GM19238 (cell line): Measurements from ENCODE around the gene PTPRR.

Source experiments
- DNase-seq: peaks from one replicate; pipeline ENCODE4 v3.0.0; 2011; ENCODE audit warnings: low spot score; ENCODE audit not compliant: insufficient read length

The PTPRR gene

DNA sequence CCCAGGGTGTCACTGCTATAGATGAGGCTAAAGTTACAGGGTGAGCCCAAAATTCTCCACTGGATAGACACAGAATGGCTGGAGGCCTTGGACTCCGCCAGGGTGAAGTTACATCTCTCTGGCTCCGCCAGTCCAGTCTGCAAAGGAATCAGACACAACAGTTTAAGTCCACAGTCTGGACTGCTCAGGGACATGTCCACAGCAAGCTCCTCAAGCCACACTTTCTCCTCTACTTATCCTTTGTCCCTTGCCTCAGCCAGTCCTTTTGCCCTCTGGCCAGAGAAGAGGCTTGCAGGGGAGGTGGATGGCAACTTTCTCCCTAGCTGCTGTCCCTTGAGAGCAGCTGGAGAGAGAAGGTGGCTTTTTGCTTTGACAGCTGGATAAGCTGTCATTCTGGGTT lies 311.3 kb downstream of the PTPRR start:
- DNase-seq: no peak

DNA sequence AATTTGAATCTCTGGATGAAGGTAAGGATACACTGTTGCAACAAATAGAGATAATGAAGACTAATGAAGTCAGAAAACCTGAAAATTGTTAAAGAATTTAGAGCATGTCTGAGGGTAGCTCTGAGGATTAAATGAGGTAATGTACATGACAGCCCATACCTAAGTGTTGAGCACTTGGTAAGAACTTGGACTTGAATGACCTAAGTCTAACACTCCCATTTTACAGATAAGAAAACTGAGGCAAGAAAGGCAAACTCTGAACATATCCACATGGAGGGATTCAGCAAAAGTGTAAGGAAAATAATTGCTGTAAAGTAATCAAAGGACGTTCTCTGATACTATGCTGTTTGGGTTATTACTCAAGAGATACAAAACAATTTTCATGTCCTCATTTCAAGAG lies 312.4 kb downstream of the PTPRR start:
- no peak for DNase-seq

DNA sequence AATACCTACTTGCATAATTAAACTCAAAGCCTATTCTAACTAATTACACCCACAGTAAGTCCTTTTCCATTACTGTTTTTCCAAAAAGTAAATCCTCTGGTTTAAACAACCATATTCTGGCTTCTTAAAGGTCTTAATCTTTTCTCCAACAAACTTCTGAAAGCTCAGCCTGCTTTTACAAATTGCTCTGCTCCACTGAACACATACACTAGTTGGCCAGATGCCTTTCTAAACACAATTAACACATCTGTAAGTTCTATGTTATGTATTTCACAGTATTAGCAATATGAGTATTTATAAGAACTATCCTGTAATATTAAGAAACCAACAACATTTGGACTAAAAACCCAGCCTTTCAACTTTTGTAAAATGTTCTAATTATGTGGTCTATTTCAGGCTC lies 313.4 kb downstream of the PTPRR start:
- DNase-seq: no peak

DNA sequence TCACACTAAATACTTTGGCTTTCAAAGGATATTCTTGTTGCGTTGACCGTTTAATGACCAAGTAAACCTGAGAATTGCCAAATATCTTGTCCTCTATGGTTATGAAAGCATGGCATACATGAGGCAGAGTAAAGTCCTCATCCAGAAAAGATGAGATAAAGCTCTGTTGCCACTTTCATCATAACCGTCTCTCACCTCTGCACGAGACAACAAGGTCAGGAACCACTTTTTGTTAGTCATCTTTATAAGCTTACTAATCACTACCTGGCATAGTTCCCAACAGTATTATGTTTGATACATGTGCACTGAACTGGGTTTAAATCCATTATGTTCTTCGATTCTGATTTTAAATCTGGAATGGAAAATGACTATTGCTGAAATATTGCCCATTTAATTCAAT lies 314.6 kb downstream of the PTPRR start:
- no peak for DNase-seq

DNA sequence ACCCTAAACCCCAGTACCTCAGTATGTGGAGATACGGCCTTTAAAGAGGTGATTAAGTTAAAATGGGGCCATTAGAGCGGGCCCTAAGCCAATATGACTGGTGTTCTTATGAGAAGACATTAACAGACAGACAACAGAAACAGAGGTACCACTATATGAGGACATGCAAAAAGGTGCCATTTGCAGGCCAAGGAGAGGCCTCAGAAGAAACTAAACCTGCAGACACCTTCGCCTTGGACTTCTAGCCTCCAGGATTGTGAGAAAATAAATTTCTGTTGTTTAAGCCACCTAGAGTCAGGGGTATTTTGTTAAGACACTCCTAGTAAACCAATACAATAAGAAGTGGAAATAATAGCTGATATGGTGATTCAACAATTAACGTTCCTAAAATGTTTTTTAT lies 315.9 kb downstream of the PTPRR start:
- no peak for DNase-seq

DNA sequence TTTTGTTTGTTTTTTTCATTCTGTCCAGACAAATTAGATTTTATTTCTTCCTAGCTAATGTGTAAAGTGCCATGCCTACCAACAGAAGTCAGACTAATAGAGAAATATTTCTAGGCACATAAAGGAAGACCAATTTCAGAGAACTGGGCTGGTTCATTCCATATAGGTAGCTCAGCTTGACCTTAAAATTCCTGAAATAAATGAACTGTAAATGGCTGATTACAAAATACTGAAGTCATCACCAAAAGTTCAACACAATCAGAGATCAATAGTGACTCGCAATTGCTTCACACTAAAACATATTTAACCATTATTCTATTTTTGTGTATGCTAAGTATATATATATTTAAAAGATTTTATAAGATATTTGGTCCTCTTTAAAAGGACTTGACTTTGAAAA lies 317.5 kb downstream of the PTPRR start:
- no peak for DNase-seq

DNA sequence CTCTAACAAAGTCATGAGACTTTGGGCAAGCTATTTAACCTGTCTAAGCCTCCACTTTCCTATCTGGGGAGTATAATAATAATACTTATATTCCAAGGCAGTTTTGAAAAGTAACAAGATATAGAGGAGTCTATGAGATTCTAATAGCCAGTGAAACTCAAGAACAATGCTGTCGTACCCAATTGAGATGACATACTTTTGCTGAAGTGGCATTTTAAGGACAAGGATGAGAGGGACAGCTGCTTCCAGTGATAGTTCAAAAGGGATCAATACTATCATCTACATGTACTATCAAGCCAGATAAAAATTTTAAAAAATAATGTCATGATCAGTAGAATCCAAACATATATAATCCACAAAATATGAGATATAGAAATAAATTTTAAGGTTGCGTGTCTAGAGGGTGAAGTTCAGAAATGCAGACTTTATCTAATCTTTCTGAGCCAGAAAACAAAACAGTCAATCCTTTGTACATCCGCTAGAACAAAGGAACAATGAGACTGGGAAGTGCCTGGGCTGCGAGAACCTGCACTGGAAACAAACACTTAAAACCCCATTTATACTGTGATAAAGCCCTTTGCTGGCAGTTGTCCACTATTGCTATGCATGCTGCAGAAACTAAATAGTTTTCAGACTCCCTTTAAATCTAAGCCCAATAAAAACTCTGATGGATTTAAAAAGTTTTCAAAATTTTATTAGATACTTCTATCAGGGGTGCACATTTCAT lies 321.9 kb downstream of the PTPRR start:
- DNase-seq: no peak

DNA sequence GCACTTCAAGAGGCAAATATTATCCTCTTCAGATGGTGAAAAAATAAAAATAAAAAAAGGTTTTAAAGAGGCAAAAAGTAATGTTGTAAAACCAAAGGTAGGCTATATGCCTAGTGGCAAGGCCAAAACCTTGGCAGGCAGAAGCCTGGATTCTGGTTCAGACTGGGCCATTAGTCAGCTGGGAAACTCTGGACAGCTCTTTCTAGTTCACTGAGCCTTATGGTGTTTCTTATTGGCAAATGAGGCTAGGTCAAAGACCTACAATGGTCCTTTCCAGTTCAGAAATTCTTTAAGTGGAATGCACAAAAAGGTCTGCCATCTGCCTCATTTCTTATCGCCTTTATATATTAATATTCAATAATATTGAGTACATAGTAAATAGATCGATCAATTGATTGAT lies 327.9 kb downstream of the PTPRR start:
- no peak for DNase-seq

DNA sequence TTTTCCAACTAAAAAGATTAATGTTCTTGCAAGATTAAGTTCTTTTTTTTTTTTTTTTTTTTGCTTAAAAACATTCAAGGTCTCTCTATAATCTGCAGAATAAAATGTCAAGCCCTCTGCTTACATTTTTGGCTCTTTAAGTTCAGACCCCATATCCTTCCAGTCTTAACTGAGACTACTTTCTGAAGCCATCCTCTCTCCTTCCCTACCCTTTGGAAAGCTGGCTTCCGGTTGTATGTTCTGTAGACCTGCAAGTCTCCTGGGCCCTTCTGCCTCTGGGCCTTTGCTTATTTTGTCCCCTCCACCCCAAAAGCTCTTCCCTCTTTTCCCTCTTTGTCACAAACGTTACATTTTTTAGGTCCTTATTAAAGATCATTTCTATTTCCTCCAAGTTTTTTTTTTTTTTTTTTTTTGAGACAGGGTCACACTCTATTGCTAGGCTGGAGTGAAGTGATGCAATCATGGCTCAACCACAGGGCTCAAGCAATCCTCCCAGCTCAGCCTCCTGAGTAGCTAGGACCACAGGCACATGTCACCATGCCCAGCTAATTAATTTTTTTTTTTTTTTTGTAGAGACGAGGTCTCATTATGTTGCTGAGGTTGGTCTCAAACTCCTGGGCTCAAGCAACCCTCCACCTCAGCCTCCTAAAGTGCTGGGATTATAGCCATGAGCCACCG lies 329.9 kb downstream of the PTPRR start:
- DNase-seq: no peak

DNA sequence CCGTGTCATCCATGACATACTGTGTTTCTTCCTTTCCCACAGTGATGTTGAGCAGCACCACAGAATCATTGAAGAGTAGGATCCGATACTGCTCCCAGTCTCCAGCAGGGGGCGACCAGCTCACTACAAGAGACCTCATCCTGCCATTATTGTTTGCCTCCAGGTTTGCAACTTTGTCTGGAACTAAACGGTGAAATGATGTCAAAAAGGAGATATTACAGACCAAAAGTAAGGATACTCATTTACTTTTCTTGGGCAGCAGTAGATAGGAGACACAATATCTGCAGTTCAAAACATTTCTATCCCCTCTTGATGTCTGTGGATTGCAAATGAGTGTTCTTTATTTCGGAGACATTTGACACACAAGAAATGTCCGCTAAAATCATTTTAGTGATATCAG lies 330.5 kb downstream of the PTPRR start:
- DNase-seq: peak; percentile 16
